DMS79 (cell line): ENCODE measurements around the gene CDH13.
A peak's percentile ranks its signal among the peaks of the same experiment; 100 is the strongest.

Experiments used
- DNase-seq: peaks from one replicate; lab custom pipeline; 2025; lab: John Stamatoyannopoulos, UW

Gene CDH13

DNA sequence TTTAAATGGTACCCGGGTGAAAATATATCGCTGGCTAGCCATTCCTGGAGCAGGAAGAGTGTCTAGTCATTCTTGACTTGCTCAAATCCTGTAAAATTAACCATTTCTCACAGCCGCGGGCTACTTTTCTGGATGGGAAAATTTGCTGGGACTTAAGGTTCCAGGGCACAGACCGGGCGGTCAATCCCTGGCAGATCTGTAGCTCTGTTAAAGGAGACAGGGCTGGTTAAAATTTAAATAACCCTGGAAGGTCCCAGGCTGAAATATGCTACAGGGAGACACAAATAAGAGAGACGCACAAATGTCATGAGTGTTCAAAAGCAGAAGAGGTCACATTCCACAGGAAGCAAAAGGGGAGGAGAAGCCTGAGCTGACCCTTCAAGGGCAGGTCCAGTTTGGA, 951.4 kb downstream of the CDH13 start:
- no peak for DNase-seq

DNA sequence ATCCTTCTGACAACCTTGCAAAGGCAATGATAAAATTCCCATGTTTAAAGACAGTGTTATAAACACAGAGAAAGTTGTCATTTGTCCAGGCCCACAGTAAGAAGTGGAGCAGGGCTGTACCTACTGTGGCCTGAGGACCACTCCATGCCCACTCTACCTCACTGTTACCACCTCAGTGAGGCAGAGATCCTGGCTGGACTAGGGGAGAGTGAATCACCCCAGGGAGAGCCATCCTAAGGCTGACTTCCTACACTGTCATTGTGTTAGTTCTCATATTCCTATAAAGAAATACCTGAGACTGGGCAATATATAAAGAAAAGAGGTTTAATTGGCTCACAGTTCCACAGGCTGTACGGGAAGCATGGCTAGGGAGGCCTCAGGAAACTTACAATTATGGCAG, 952.3 kb downstream of the CDH13 start:
- DNase-seq = no peak

DNA sequence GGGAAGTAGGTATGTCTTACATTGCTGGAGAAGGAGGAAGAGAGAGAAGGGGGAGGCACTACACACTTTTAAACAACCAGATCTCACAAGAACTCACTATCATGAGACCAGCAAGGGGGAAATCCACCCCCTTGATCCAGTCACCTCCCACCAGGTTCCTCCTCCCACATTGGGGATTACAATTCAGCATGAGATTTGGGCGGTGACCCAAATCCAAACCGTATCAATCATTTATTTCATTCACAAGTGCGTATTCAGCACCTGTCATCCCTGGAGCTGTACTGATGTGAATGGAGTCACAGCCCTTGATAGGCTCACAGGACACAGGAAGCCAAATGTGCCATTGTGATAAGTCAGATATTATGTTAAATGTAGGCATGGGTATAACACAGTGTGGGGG, 952.7 kb downstream of the CDH13 start:
- no peak for DNase-seq

DNA sequence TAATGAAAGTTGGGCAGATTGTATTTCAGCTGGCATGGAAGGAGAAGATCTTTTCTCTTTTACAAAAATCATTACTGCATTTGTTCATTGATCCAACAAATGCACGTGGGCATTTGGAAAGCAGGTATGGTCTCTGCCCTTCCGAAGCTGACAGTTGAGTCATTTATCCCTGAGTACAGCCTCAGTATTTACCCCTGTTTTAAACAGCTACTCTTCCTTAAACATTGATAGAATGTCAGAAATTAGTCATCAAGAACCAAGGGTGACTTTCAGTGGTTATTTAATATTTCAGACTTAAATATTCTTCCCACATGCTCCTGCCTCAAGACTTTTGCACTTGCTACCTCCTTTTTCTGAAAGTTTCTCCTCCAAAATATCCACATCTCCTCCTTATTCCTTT, 954.3 kb downstream of the CDH13 start:
- DNase-seq = no peak

DNA sequence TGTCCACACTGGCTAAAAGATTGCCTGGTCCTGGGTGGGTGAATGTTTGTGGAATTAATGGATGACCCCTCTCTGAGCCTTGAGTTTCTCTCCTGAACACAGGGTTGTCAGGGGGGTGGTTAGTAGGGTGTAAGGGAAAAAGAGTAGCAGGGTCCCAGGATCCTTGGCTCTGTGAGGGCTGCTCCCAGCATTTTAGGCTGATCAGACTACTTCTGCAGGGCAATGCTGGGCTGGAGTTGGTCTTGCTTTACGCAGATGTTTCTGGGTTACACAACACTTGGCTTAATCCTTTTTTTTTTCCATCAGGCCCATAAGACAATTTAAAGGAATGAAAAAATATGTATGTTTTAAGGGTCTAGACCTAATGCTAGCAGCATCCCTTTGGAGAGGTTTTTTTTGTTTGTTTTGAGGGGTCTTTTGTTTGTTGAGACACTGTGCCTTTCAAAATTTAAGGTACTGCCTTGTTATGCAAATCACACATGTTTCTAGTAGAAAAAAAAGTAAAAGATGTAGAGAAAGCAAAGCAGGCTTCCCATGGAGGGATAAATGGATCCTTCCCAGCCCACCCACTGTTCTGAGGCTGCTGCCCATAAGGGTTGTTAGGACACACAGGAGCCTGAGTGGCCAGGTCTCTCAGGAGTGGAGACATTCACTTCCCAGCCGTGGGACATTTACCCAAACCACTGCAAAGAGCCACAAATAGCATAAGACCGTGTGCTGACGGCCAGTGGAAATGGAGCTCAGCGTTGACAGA, 955.4 kb downstream of the CDH13 start:
- no peak for DNase-seq

DNA sequence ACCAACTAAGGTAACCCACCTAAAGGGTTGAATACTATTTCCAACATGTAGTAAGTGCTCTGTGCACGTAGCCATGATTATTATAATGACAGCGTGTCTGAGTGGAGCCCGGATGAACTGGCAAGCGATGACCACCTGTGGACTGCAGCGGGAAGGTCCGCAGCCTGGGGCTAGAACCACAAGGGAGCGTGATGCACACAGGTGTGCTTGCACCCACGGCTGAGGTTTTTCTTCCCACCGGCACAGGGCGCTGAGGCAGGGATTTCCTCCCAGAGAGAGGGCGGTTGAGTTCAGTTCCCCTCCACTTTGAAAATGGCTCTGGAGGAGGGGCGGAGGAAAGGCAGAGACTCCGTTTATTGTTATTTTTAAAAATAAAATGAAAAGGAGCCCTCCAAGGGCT, 959.3 kb downstream of the CDH13 start:
- DNase-seq = no peak

DNA sequence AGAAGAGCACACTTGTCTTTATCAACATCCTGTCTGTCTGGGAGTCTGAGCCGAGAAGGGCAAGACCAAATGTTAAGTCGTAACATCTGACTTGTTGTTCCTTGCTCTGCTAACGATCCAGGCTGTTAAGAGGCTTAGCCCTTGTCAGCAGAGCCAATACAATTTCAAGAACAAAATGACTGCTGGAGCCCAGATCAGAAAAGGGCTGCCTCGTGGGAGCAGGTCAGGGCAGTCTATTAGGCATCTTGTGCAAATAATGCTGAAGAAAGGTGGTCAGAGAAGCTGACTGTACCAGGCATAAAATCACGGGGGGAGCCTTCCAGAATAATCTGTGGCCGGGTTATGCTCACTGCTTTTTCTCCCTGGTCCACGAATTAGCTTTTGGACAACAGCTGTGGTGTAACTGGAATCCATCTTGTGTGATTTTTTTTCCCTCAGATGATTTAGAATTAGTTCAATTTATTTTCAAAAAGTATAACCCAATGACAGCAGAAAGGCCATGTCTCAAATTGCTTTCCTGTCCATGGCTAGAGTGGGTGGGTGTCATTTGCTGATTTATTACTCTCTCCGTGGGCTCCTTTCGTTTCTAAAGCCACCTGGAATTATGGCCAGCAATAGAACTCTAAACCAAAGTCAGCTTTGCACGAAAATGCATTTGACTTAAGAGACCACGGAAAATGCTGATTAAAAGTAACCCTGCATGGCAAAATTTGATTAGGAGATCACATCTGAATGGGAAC, 959.9 kb downstream of the CDH13 start:
- peak; percentile 10 for DNase-seq

DNA sequence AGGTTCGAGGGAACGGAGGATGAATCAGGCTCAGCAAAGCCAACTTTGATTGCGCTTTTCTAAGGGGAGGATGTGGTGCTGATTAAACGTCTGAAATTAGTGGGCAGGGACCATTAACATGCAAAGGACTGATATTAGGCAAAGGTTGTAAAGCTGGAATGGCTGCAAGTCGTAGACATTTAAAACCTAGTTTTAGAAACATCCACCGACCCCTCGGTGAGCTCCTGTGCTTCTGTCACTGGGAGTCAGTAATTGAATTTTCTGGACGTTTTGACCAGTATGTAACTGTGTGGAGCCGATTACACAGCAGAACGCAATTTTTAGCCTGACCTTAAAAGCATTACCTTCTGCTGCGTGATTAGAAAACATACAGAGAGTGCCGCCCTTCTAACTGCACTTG, 960.4 kb downstream of the CDH13 start:
- DNase-seq = no peak

DNA sequence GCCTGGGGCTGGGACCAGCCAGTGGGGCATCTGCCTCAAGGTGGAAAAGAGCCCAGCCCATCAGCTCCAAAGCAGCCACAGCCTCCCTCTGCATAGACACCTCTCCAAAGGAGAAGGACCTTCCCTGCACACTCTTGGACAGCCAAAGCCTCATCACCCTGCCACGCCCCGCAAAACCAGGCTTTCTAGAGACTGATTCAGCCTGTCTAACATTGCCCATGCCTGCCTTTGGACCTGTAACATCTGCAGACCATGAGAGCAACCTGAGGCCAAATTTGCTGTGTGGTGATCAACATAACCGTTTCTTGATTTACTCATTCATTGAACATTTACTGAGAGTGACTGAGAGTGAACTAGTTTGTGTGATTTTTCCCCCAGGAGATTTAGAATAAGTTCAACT, 961.3 kb downstream of the CDH13 start:
- DNase-seq = no peak

DNA sequence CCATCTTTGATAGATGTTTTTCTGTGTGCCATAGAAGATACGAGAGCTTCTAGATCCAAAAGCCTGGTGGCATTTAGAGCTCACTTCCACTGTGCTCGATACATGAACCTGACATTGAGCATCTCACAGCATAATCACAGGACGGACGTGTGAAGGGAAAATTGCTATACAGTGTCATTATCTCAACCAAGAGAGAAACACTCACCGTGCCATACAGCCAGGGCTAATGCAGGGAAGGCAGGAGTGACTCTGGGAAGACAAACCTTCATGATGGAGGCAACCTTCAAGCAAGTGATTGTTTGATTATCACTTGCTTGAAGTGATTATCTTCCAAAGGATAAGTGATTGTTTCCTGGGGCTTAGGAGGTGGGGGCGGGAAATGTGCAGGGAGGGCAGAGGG, 962.8 kb downstream of the CDH13 start:
- no peak for DNase-seq

DNA sequence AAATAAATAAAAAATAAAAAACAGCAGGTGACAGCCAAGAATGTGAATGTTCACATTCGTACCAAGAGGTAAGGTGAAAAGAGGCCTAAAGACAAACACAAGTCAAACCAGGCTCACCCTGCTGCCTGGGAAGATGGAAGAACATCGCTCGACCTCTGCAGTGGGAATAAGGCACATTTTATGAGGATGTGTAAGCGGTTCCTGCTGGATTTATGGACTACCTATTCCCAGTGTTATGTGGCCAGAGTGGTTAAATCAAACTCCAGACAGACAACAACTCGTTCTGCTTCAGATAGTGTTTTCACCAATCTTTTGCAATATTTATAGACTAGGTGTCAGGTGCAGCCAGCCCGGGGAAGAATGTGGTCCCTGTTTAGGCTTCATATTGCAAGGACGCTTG, 966.0 kb downstream of the CDH13 start:
- DNase-seq = no peak

DNA sequence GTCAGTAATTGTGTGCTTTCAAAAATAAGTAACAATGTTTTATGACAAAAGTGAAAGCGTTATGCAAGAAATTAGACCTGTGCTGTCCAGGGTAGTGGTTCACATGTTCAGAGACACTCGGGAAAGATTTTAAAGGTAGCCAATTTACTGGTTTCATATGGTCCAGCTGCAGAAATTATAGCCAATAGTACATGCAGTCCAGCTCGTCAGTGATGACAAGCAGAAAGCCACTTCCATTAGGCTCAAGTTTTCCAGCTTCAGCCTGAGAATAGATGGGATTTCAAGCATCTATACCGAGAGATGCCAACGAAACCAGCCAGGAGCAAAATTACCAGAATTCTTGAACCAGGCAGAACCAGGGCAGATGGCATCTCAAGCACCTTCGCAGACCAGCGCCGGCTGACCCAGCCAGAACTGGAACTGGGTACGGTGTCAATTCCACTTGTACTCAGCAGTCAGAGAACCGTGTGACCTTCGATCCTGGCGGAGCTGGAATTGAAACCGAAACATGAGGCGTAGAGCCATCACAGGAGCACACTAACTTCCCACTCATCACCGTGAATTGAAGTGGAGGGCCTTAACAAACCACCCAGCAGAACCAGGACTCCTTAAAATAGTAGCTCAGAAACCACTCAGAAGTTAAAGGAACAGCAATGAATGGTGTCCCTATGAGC, 973.2 kb downstream of the CDH13 start:
- peak; percentile 31 for DNase-seq

DNA sequence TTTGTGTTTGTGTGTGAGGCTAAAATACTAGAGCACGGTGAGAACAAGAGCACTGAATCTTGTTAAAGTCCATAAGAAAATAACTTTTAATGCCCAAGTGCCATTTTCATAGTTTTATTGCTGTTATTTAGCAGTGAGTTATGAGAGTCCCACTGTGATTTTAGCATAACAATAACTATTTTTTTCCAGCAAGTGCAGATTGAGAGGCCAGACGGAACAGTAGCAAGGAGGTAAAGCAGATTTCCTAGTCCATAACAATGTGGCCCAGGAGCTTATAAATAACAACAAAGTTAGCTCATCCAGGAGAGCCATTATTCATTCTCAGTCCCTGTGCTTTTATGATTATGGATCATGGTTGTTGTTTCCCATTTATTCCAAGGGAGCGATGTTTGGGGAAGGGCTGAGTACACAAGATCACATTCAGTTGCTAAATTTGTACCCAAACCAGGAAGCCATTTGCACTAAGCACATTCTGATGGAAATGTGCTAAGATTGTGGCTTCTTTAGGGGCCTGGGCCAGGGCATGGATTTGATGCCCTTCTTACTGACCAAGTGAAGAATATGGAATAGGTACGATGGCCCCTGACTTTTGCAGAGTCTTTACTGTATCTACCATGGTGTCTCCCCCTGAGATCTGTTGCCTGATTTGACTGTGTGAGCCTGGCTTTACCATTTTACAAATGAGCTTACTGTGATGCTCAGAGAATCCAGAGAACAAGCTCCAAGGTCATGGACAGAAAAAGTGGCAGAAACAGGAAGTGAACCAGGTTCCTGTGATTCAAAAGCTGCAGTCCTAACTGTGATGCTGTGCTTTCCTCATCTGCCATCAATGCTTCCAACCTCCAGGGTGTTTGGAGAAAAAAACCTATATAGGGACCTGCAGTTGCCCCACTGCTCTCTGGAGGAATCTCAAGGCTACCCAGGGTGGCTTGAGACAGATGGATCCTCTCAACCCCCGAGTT, 976.3 kb downstream of the CDH13 start:
- no peak for DNase-seq

DNA sequence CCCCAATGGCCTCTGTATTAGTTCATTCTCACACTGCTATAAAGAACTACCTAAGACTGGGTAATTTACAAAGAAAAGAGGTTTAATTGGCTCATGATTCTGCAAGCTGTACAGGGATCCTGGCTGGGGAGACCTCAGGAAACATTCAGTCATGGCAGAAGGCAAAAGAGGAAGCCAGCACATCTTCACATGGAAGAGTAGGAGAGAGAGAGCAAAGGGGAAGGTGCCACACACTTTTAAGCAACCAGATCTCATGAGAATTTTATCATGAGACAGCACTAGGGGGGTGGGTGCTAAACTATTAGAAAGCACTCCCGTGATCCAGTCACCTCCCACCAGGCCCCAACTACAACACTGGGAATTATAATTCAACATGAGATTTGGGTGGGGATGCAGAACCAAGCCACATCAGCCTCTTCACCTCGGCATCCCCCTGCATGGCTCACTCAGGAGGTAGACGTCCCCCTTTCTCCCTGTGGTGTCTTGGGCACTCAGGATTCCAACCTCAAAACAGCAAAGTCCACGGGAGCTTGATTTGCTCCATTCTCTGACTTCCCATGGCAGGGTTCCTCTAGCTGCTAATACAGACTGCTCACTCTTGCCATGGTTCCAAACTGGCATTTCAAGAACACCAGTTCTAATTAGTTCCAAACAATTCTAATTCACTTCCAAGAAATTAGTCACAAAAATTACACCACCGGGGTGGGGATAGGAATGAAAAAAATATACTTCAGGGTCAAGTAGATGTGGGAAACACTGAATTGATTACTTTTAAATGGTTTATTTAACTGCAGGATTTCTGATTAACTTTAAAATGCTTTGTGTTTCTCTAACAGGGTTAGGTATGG, 977.2 kb downstream of the CDH13 start:
- no peak for DNase-seq

DNA sequence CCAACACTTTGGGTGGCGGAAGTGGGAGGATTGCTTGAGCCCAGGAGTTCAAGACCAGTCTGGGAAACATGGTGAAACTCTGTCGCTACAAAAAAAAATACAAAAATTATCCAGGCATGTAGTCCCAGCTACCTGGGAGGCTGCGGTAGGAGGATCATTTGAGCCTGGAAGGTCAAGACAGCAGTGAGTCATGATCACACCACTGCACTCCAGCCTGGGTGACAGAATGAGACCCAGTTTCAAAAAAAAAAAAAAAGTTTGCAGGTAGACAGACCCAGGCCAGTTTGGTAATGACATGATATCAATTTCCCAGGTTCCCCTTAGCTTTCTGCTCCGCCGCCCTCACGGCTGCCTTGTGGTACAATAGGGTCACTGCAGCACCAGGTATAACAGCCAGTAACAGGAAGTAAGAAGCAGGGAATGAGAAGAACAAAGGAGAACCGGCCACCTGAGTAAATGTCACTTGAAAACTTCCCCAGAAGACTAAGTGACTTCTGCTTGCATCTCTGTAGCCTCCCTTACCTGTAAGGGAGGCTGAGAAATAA, 979.8 kb downstream of the CDH13 start:
- no peak for DNase-seq

DNA sequence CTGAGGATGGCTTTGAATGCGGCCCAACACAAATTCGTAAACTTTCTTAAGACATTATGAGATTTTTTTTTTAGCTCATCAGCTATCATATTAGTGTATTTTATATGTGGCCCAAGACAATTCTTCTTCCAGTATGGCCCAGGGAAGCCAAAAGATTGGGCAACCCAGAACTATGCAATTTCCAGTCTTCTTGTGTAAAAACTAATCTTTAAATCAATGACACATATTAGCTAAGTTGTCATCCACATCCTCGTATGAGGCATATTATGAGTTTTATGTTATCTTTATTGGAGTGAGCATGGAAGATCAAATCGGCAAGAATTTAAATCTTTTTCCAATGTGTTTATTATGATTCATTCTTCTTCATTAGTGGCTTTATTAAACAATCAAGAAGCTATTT, 982.4 kb downstream of the CDH13 start:
- DNase-seq = no peak

DNA sequence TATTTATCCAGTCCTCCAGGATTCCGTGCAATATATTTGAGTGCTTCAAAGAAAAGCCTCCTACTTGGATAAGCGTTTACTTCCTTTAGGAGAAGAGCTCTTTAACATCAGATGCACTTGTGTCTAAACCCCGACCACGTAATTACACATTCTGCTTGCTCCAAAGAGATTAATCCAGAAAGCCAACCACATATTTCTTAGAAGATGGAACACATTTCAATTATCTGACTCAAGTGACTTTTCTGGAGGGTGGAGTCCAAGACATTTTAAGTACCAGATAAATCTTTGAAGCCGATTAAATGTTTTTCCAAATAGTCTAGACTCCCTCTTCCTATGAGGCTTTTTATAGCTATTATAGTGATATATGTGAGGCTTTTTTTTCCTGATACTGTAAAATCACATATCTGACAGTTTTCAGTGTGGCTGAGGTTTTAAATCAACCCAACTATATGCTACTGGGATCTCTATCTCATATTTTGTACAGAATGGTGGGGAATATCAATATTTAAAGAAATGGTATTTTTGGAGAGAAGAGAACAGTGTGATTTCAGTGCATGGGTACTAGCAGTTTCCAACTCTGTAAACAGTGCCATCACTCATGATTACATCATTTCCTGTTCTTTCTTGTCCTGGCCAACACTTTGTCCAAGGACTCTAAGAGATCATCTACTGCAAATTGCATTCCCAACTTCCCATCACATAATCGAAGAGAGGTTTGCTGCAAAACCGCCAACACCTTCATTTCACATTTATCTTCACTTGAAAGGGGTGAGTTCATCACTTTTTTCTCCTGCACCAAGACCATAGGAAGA, 988.6 kb downstream of the CDH13 start:
- DNase-seq = no peak

DNA sequence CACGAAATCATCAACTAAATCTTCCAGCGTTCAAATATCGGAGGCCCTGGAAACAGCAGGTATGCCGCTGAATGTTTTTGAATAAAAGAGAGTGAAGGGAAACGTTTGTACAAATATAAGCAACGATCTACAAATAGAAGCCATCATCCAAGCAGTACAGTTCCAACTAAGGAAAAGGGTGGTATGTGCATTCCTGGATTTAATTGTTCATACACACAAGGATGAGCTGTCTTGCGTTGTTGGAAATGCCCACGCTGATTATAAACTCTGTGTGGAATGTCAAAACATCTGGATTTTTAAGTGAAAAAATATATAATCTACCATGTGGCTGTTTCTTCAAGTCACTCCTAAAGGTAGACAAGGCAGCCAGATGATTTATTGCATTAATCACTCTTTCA, 989.2 kb downstream of the CDH13 start:
- no peak for DNase-seq

DNA sequence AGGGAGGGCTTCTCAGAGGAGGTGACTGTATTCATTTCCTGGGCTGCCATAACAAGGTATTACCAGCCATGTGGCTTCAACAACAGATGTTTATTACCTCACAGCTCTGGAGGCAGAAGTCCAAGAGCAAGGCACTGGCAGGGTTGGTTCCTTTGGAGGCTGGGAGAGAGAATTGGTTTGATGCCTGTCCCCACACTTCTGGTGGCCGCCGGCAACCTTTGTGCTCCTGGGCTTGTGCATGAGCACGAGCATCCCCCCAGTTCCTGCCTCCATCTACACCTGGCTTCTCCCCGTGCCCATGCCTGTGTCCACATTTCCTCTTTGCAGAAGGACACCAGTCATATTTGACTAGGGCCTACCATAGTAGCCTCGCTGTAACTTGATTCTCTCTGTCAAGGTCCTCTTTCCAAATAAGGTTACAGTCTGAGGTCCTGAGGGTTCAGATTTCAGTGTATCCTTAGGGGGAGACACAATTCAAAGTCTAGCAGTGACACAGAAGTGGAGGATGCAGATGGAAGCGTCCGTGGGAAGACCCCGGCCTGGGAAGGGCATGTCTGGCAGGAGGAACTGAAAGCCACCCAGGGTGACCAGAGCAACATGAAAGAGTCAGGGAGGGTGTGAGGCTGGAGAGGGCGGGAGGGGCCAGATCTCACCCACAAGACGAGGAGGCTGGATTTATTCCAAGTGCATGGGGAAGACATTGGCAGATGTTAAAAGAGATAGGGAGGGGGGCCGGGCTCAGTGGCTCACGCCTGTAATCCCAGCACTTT, 992.8 kb downstream of the CDH13 start:
- DNase-seq = no peak
